ENCODE results near the gene SSR1. TPM values are rescaled to one million over a fixed set of nuclear protein-coding genes. Genes with fewer than 3 reads are reported as not detected.

Gene SSR1
- total and polyA plus RNA-seq, 9 of the 15 experiments (the other 6 are each of a cell fraction or from before 2014, with no cell fraction given) = 87.7 to 220 (median 144) TPM

DNA sequence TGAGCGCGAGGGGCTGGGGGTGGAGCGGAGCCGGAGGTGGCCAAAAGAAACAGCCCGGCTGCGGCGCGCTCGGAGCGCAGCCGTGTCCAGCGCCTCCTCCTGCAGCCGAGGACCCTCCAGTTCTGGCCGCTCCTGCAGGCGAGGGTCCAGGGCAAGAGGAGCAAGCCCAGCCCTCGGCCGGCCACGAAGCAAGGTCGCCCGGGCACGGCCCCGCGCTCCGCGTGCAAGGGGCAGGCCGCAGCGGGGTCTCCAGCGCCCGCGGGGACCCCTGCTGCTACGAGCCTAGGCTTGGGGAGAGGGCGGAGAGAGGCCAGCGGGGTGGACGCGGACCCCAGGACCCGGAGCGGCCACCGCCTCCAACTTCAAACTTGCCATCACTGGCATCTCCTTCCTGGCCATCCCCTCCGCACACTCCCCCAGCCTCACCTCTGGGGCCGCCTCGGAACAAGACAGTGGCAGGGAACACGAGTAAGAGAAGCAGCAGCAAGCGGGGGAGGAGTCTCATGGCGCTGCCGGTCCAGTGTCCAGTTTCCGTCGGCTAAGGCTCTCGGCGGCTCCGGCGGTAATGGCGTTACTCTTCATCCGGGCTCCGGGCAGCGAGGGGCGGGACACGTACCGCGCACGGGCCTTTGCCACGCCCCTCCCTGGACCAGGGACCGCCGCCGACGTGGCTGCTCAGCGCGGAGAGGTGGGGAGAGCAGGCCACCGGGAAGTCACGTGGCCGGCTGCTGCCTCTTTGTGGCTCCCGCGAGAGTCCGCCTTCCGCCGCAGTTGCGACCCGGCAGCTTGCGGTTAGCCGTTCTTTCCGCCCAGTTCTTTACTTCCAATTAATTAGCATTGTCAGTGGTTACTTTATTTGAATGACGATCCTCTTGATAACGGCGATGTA, at the start of gene SSR1 (continued):
- TF ChIP-seq ZNF431 (CRISPR knock-in tag; IDR thresholded peaks at IDR 0.05) = peak; percentile 80
- TF ChIP-seq, protein P1, sequence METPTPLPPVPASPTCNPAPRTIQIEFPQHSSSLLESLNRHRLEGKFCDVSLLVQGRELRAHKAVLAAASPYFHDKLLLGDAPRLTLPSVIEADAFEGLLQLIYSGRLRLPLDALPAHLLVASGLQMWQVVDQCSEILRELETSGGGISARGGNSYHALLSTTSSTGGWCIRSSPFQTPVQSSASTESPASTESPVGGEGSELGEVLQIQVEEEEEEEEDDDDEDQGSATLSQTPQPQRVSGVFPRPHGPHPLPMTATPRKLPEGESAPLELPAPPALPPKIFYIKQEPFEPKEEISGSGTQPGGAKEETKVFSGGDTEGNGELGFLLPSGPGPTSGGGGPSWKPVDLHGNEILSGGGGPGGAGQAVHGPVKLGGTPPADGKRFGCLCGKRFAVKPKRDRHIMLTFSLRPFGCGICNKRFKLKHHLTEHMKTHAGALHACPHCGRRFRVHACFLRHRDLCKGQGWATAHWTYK (CRISPR knock-in tag; IDR thresholded peaks at IDR 0.05) = peak; percentile 89
- no peak for TF ChIP-seq PTBP1 (IDR thresholded peaks at IDR 0.05; ENCODE audit: low read depth, low read length)
- TF ChIP-seq BRF1 (IDR thresholded peaks at IDR 0.05; ENCODE audit: borderline replicate concordance, extremely low read depth, insufficient read length) = no peak
- TF ChIP-seq, protein P2, sequence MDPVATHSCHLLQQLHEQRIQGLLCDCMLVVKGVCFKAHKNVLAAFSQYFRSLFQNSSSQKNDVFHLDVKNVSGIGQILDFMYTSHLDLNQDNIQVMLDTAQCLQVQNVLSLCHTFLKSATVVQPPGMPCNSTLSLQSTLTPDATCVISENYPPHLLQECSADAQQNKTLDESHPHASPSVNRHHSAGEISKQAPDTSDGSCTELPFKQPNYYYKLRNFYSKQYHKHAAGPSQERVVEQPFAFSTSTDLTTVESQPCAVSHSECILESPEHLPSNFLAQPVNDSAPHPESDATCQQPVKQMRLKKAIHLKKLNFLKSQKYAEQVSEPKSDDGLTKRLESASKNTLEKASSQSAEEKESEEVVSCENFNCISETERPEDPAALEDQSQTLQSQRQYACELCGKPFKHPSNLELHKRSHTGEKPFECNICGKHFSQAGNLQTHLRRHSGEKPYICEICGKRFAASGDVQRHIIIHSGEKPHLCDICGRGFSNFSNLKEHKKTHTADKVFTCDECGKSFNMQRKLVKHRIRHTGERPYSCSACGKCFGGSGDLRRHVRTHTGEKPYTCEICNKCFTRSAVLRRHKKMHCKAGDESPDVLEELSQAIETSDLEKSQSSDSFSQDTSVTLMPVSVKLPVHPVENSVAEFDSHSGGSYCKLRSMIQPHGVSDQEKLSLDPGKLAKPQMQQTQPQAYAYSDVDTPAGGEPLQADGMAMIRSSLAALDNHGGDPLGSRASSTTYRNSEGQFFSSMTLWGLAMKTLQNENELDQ (CRISPR knock-in tag; IDR thresholded peaks at IDR 0.05; ENCODE audit: borderline replicate concordance) = no peak
- TF ChIP-seq CCAR2 (IDR thresholded peaks at IDR 0.05; ENCODE audit: low read depth, low read length) = no peak
- TF ChIP-seq, protein P3, sequence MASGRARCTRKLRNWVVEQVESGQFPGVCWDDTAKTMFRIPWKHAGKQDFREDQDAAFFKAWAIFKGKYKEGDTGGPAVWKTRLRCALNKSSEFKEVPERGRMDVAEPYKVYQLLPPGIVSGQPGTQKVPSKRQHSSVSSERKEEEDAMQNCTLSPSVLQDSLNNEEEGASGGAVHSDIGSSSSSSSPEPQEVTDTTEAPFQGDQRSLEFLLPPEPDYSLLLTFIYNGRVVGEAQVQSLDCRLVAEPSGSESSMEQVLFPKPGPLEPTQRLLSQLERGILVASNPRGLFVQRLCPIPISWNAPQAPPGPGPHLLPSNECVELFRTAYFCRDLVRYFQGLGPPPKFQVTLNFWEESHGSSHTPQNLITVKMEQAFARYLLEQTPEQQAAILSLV (tag; IDR thresholded peaks at IDR 0.05) = no peak
- TF ChIP-seq FOXA3 (CRISPR knock-in tag; conservative IDR thresholded peaks at IDR 0.05 in 1 of 2, IDR thresholded peaks at IDR 0.05 in 1 of 2) = peak in 1 of 2 experiments; percentile 78; a peak in 2 of 4 replicates
- no peak for TF ChIP-seq ZNF384 (IDR thresholded peaks at IDR 0.05; ENCODE audit: low read depth, low read length)
- peak; percentile 39 to 76; a peak in 2 of 4 replicates for TF ChIP-seq FOXK2 (conservative IDR thresholded peaks at IDR 0.05 in 1 of 2, IDR thresholded peaks at IDR 0.05 in 1 of 2; ENCODE audit: low read depth in 2 of 2)
- peak; percentile 30; the same call in 1 of the 2 replicates for TF ChIP-seq HDAC2 (IDR thresholded peaks at IDR 0.05)
- peak; percentile 73; the same call in 1 of the 2 replicates for TF ChIP-seq HDAC8 (tag; IDR thresholded peaks at IDR 0.05)
- TF ChIP-seq BRCA1 (IDR thresholded peaks at IDR 0.05) = no peak
- no peak for TF ChIP-seq BRCA1 (CRISPR knock-in tag; IDR thresholded peaks at IDR 0.05)
- TF ChIP-seq YY1 (IDR thresholded peaks at IDR 0.05; ENCODE audit: borderline replicate concordance in 1 of 3, control insufficient read depth in 1 of 3, extremely low read depth in 1 of 3, insufficient read depth in 3 of 3, insufficient read length in 1 of 3, insufficient replicate concordance in 2 of 3, low read depth in 1 of 3, low read length in 2 of 3) = peak; percentile 60 to 92 (median 88)
- no peak for TF ChIP-seq PRPF4 (IDR thresholded peaks at IDR 0.05; ENCODE audit: insufficient read depth, low read depth, low read length, poor library complexity, severe bottlenecking)
- TF ChIP-seq PHB2 (IDR thresholded peaks at IDR 0.05; ENCODE audit: low read depth) = no peak
- no peak for TF ChIP-seq ZKSCAN3 (CRISPR knock-in tag; IDR thresholded peaks at IDR 0.05)
- TF ChIP-seq, protein P4, sequence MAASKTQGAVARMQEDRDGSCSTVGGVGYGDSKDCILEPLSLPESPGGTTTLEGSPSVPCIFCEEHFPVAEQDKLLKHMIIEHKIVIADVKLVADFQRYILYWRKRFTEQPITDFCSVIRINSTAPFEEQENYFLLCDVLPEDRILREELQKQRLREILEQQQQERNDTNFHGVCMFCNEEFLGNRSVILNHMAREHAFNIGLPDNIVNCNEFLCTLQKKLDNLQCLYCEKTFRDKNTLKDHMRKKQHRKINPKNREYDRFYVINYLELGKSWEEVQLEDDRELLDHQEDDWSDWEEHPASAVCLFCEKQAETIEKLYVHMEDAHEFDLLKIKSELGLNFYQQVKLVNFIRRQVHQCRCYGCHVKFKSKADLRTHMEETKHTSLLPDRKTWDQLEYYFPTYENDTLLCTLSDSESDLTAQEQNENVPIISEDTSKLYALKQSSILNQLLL (CRISPR knock-in tag; IDR thresholded peaks at IDR 0.05; ENCODE audit: borderline replicate concordance) = no peak
- no peak for TF ChIP-seq E2F3 (CRISPR knock-in tag; IDR thresholded peaks at IDR 0.05)
- no peak; the same call in 1 of the 2 replicates for TF ChIP-seq FOXK1 (CRISPR knock-in tag; IDR thresholded peaks at IDR 0.05; ENCODE audit: borderline replicate concordance)
